Fibroblast of skin of back (primary cell): ENCODE data around the gene NELFCD.
"Not testable (repeated sequence)": the region's sequence is repeated elsewhere in the genome, so short reads cannot be mapped to it uniquely, and the experiment has no call there.

ENCODE experiments used
- DNase-seq: peaks from one replicate; pipeline ENCODE4 v3.0.0-alpha.2; 2013

The NELFCD gene

GRCh38 chr20:58973179-58973578 lies 7.9 kb upstream of the NELFCD start:
- DNase-seq = no peak

GRCh38 chr20:58973866-58974265 lies 7.2 kb upstream of the NELFCD start:
- no peak for DNase-seq

GRCh38 chr20:58975353-58975752 lies 5.7 kb upstream of the NELFCD start:
- DNase-seq = no peak

GRCh38 chr20:58976061-58976730 lies 4.9 kb upstream of the NELFCD start:
- no peak for DNase-seq

- DNase-seq = no peak
Measured at GRCh38 chr20:58978351-58979190, 2.5 kb upstream of the NELFCD start.

- DNase-seq = peak; percentile 25
Measured at GRCh38 chr20:58981628-58982364, 740 bp downstream of the NELFCD start.

GRCh38 chr20:58982406-58983114 lies 1.5 kb downstream of the NELFCD start:
- no peak for DNase-seq

GRCh38 chr20:58983115-58983468 lies 2.0 kb downstream of the NELFCD start:
- not testable (repeated sequence) for DNase-seq

- DNase-seq = no peak
Measured at GRCh38 chr20:58984691-58985090, 3.6 kb downstream of the NELFCD start.

- DNase-seq = no peak
Measured at GRCh38 chr20:58985656-58986055, 4.6 kb downstream of the NELFCD start.

GRCh38 chr20:58986286-58986967 lies 5.4 kb downstream of the NELFCD start:
- DNase-seq = no peak

GRCh38 chr20:58986968-58987517 lies 6.0 kb downstream of the NELFCD start:
- no peak for DNase-seq

- DNase-seq = no peak
Measured at GRCh38 chr20:58987790-58988564, 6.9 kb downstream of the NELFCD start.

- DNase-seq = no peak
Measured at GRCh38 chr20:58988565-58988882, 7.5 kb downstream of the NELFCD start.

- DNase-seq = no peak
Measured at GRCh38 chr20:58989196-58989595, 8.1 kb downstream of the NELFCD start.

- no peak for DNase-seq
Measured at GRCh38 chr20:58990651-58991445, 9.8 kb downstream of the NELFCD start.

- DNase-seq = no peak
Measured at GRCh38 chr20:58991715-58992114, 10.7 kb downstream of the NELFCD start.

- DNase-seq = no peak
Measured at GRCh38 chr20:58992911-58993310, 11.9 kb downstream of the NELFCD start.

GRCh38 chr20:58993332-58994248 lies 12.5 kb downstream of the NELFCD start:
- no peak for DNase-seq
